GM21619 (cell line): ENCODE data around the gene ADK.
"Not testable (repeated sequence)": the region's sequence is repeated elsewhere in the genome, so short reads cannot be mapped to it uniquely, and the experiment has no call there.

Source experiments
- ATAC-seq: cut with Tn5 transposase; IDR thresholded peaks from one replicate; pipeline ENCODE4 v1.9.1; 2021; ENCODE audit not compliant: unreplicated experiment

Gene ADK

DNA sequence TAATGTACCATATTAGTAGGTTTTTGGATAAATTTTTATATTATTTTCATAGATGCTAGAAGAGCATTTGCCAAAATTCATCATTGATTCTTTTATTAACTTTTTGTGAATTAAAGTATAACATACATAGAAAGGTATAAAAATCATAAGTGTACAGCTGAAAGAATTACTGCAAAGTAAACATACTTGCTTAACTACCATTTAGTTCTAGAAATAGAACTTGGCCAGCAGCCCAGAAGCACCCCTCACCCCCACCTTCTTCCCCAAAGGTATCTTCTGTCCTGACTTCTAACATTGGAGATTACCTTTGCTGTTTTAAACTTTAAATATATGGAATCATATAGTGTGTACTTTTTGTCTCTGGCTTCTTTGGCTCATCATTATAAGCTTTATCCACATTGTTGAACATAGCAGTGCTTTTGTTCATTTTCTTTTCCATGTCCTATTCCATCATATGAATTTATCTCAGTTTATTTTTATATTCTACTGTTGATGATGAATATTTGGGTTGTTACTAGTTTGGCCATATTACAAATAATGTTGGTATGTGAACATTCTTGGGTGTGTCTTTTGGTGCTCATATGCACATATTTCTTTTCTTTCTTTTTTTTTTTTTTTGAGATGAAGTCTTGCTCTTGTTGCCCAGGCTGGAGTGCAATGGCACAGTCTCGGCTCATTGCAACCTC is 142.8 kb downstream of the ADK start:
- no peak for ATAC-seq

DNA sequence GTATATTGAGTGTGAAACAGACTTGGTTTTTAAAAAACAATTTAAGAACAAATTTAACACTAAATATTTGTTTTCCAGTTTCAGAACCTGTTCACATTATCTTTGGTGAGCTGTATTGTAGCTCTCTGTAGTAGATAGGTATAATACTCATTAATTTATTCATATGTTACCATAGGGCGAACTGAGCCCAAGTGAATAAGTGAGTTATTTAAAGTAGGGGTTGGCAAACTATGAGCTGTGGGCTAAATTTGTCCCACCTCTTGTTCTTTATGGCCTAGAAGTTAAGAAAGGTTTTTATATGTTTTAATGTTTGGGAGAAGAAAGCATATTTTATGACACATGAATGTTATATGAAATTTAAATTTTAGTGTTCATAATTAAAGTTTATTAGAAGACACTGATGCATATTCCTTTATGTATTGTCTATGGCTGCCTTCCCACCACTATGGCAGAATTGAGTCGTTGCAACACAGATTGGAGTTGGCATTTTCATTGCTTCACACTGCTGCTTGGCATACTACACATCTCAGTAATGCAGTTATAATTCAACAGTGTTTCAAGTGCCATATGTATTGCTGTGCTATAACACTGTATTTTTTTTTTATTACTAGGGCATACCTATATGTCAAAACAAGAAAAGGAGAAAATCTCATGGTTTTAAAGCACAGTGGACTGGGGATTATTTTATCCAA is 146.5 kb downstream of the ADK start:
- no peak for ATAC-seq

DNA sequence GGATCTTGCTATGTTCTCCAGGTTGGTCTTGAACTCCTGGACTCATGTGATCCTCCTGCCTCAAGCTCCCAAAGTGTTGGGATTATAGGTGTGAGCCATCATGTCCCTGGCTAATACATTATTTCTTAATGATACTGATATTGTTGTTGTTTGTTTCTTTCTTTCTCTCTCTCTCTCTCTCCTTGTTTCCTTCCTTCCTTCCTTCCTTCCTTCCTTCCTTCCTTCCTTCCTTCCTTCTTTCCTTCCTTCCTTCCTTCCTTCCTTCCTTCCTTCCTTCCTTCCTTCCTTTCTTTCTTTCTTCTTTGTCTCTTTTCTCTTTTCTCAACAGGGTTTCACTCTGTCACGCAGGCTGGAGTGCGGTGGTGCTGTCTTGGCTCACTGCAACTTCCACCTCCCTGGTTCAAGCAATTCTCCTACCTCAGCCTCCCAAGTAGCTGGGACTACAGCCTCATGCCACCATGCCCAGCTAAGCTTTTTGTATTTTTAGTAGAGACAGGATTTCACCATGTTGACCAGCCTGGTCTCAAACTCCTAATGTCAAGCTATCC is 149.1 kb downstream of the ADK start:
- ATAC-seq, result not testable (repeated sequence)

DNA sequence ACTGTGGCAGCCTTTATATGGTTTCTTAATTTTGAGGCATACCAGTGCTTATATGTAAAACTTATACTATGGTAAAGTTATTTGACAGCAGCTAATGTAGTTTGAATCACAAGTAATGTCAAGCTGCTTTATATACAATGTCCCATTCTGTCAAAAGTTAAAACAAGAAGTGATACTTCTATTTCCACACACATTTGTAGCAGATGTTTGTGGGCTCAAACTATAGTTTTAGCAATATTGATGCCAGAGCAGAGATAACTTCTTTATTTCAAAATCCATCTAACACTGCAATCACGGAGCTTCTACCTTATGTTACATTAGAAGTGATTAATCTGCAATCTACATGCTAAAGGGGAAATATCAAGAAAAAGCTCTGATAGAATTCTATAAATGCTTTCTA is 149.6 kb downstream of the ADK start:
- ATAC-seq, result no peak

DNA sequence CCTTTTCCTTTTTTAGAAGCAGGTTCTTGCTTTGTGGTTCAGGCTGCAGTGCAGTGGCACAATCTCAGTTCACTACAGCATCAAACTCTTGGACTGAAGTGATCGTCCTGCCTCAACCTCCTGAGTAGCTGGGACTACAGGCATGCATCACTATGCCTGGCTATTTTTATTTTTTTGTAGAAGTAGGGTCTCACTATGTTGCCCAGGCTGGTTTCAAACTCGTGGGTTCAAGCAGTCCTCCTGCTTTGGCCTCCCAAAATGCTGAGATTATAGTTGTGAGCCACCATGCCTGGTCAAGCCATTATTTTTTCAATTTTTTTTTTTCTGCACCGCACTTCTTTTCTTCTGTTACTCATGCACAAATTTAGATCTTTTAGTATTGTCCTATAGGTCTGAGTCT is 154.7 kb downstream of the ADK start:
- no peak for ATAC-seq

DNA sequence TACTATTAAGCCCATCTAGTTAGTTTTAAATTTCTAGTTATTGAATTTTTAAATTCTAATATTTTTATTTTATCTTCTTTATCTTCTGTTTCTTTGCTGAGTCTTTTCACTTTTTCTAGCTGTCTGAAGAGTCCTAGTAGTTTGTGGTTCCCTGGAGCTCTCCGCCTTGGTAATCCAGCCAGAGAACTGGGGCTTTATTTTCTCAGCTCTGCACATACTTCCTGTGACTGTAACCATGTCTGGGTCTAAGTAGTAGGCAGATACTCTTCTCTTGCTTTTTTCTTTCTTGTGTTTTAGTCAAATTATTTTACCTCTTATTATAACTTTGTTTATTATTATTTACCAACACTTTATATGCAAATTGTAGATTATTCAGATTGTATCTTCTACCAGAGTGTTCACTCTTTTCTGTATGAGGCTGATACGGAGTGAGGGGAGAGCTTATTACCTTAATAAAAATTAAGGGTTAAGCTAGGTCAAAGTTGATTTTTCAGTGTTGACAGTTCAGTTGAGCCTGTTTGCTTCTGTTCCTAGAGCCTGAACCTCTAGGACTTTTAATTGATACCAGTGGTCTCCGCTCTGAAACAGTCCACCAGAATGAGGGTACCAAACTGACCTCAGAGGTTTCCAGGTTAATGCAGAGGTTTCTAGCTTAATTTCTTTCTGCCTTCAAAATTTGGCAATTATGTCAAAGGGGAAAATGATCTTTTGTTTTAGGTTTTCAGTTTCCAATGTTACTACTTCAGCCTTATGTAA is 155.4 kb downstream of the ADK start:
- ATAC-seq, result no peak

DNA sequence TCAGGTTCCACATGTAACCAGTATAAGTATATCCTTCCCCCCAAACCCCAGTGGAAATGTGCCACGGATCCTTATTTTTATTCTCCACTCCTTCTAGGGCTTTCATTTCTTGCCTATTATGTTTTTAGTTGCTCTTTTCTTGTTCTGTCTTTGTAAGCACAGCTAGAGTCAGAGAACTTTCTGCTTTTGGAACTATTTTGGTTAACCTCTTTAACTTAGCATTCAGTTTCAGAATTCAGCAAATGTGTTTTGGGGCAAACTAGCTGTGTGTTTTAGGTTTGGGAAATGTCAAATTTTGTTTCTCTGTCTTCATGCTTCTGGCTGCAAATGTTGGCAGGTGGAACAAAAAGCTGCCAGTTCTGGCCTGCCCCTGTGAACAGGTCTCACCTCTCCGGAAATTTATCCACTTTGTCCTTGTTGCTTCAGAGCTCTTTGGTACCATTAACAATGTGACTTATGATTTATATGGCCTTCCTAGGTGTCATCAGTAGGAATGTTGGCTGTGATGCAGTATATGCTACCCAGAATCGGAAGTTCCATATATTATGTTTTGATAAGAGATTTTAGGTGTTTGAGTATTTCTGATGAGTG is 156.1 kb downstream of the ADK start:
- ATAC-seq, result no peak

DNA sequence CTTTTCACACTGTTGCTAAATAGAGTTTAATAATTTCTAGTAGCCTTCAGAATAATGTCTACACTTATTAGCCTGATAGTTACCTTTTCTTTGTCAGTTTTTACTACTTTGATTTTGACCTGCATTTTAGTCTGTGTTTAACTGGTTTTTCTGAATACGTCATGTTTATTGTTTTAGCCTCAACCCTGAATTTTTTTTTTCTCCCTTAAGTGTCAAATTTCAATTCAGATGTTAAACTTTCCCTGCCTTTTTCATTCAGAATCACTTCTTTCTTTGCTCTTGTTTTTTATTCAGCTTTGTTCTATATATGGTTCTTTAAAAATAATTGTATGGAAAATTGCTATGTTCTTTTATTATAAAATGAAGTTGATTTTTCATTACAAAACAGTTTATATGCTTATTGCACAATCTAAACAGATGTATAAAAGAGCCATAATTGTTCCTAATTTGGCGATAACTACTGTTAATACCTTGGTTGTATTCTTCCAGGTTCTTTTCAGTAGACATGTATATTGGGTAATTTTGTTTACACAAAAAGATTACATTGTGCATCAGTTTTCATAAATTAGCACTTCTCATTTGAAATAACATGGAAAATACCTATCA is 159.7 kb downstream of the ADK start:
- ATAC-seq, result no peak

DNA sequence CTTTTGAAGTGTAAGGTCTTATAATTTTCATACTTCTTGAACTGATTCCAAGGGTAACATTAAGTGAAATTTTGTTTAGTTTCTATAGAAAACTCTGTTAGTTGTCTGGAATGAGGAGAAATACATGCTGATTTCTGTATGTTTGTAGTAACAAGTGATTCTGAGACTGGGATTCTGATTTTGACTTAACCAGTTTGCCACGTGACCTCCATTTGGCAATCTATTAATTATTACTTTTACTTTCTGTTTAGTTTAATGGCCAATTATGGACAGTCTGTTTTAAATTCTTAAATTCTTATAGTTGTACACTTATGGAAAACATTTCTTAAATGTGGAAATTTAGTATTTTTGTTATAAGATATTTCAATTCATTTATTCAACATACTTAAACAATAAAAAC is 163.1 kb downstream of the ADK start:
- no peak for ATAC-seq

DNA sequence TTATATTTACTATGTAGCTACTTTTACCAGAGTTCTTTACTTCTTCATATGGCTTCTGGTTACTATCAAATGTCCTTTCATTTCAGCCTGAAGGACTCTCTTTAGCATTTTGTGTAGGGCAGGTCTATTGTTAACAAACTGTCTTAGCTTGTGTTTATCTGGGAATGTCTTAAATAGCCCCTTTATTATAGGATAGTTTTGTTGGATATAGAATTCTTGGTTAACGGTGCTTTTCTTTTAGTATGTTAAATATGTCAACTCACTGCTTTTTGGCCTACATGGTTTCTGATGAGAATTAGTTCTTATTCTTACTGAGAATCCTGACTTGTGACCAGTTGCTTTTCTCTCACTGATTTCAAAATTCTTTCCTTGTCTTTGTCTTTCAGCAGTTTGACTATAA is 169.0 kb downstream of the ADK start:
- no peak for ATAC-seq

DNA sequence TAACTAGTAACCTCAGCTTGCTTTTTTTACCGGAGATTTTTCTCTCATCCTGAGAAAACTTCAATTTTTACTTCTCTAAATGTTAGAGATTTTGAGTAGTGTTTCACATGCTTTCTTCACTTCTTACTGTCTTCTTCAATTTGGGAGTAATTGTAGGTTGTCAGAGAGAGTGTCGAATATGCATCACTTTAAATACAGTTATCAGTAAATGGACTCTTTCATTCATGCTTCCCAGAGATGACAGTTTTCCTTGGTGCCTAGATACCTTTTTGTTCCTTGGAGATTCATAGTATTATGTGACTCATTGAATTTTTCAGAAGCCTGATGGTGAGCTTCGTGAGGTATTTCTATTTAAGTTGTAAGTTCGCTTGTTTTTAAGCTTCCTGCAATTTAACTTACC is 169.7 kb downstream of the ADK start:
- no peak for ATAC-seq

DNA sequence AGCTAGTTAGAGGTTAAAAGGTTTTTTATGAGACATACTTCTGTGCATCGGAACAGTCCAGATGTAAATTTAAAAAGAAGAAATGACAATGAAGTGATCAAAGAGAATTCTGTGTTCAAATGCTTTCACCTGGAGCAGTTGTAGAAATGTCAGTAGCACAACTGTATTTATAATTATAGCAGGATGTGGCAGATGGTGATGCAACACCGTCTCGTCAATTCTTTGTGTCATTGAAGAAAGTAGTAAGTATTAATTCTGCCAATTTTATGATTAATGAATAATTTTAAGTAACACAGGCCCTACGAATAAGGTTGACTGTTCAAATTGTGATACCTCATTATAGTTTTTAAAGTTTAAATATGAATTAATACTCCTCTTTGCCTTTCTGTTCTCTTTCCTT is 171.1 kb downstream of the ADK start:
- no peak for ATAC-seq

DNA sequence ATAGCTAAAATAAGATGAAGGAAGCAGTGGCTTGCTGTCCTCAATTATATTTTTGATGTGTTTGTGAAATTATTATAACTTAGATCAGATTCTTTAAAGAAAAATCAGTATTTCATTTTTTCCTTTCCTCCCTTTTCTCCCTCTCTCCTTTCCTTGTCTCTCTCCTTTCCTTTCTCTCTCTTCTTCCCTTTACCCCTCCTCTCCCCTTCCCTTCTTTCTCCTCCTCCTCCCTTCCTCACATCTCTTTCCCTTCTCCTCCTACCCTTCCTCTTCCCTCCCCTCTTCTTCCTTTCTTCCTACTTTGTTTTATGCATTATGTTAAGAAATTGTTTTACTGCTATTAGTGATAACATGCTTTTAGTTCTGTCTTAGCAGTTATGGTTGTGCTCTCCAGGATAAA is 171.5 kb downstream of the ADK start:
- ATAC-seq, result no peak

DNA sequence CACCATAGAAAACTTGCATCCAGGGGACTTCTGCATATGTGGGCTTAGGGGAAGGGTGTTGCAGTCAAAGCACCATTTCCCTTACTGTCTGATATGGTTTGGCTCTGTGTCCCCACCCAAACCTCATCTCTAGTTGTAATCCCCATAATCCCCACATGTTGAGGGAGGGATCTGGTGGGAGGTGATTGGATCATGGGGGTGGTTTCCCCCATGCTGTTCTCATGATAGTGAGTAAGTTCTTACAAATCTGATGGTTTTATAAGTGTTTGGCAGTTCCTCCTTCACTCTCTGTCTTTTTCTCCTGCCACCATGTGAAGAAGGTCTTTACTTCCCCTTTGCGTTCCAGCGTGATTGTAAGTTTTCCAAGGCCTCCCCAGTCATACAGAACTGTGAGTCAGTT is 177.4 kb downstream of the ADK start:
- ATAC-seq, result no peak

DNA sequence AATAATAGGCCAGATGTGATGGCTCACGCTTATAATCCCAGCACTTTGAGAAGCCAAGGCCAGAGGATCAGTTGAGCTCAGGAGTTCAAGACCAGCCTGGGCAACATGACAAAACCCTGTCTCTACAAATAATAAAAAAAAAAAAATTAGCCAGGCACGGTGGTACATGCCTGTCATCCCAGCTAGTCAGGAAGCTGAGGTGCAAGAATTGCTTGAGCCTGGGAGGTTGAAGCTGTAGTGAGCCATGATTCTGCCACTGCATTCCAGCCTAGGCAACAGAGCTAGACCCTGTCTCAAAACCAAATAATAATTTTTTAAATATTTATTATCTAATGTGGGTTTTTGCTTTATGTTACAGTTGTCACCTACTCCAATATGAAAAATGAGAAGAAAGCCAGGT is 178.9 kb downstream of the ADK start:
- no peak for ATAC-seq

DNA sequence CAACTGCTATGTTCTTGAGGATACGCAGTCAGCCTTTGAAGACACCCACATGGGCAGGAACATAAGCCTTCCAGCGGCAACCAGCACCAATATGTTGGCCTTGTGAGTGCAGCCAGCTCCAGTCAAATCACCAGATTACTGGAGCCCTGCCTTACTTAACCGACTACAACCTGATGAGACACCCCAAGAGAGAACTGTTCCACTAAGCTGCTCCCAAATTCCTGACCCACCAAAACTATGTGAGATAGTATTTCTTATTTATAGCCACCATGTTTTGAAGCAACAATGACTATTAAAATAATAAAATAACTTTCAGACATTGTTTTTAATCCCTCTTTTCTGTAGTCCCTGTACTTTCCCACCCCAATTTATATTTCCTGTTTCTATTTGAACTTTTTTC is 179.6 kb downstream of the ADK start:
- no peak for ATAC-seq

DNA sequence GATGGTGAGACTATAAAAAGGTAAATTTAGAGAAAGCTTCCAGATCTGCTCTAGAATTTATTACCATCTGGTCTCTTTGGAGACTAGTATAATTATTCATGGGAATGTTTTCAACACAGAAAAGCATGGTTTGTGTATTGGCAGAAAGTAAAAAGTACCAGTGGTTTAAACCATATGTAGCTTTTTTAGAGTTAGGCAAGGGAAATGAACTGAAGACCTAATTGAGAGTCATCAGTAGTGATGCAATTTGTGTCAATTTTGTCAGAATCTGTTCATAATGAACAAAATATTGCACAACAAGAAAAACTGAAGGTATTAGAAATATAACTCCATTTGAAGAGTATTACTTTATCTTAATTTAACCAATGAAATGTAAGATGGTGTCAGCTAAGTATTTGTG is 181.4 kb downstream of the ADK start:
- ATAC-seq, result no peak

DNA sequence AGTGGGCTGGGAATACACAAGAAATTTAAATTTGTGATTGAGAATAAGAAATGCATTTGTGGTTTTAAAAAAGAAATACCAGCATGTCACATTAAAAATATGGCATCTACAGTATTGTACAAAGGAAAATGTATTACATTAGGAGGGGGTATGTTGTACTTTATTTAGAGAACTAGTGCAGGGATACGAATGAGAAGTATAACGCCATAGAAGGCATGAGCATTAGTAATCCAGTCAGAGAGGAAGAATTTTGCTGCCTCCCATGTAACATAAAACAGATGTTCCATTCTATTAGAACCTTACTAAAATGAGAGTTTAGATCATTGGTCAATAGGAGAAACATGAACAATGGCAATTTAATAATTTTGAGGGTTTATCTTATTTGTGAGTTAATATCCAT is 182.2 kb downstream of the ADK start:
- ATAC-seq, result no peak

DNA sequence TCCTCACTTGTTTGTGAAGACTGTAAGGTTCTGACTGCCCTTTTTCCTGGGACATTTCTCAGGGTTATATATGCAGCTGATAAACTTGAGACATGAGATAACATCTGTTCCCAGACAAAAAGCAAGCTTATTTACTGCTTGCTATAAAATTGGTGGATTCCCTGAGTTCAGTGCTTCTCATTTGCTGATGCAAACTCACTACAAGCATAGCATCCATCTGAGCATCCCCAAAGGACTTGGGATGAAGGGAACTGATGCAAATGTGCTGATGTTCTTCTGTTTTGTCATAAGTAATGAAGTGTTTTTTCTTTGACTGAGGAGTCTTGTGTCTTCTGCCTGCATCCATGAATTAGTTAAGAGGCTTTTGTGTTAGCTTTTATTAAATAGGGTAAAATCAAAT is 183.2 kb downstream of the ADK start:
- no peak for ATAC-seq

DNA sequence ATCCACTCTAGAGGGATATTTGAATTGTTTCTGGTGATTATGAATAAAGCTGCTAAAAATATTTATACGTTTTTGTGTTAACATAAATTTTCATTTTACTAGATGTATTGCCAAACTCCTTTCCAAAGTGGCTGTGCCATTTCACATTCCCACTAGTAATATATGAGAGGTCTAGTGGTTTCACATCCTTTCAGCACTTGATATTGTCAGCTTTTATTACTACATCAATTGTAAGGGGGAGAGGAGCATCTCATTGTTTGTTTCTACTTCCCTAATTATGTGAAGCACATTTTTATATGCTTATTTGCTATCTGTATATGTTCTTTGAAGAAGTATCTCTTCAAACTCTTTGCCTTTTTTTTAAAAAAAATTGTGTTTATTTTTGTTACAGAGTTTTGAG is 184.5 kb downstream of the ADK start:
- no peak for ATAC-seq

DNA sequence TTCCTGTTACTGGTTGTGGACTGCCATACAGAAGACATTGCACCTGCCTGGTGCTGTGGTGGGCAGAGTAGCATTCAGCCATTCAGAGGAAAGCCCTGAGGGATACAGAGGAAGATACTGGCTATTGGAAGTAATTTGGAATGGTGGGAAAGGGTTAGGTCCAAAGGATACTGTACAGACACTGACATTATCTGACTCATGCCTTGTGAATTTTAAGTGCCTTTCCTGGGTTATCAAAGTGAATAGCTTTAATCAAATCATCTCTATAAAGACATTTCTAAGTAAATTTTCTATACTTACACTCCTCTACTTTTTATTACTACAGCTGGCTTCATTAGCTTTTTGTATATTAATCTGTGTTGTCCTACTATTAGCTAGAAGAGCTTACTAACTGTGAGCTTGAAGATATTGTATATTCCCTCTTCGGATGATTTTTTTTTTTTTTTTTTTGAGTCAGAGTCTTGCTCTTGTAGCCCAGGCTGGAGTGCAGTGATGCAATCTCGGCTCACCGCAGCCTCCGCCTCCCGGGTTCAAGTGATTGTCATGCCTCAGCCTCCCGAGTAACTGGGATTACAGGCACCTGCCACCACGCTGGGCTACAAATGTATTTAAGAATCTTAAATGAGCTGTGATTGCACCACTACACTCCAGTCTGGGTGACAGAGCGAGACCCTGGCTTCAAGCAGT is 186.5 kb downstream of the ADK start:
- ATAC-seq, result no peak
